ENCODE measurements around the gene RGS11.
"Not testable (repeated sequence)": the region's sequence is repeated elsewhere in the genome, so short reads cannot be mapped to it uniquely, and the experiment has no call there.

RGS11 gene

DNA sequence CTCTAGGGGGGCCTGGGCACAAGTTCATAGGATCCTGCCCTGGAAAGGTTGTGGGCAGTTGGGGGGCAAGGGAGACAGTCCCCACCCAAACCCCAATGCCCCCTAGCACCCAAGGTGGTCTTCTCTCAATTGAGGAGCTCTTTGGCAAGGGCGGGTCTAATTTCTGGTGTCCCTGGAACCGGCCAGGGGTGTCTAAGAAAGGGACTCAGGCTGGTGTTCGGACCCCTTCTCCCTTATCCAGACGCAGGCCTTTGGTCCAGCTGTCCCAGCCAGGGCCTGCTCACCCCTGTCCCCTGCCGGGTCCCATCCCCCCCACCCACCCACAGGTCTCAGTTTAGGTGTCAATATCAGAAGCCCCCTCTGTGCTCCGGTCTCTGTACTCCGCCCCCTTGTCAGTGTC is 3.8 kb upstream of the RGS11 start:
- DNase-seq, result no peak

- peak; percentile 35 for DNase-seq
Observed at GRCh38 chr16:278863-279366, 3.2 kb upstream of the RGS11 start.

- no peak for DNase-seq
Observed at GRCh38 chr16:276426-277077, 808 bp upstream of the RGS11 start.

DNA sequence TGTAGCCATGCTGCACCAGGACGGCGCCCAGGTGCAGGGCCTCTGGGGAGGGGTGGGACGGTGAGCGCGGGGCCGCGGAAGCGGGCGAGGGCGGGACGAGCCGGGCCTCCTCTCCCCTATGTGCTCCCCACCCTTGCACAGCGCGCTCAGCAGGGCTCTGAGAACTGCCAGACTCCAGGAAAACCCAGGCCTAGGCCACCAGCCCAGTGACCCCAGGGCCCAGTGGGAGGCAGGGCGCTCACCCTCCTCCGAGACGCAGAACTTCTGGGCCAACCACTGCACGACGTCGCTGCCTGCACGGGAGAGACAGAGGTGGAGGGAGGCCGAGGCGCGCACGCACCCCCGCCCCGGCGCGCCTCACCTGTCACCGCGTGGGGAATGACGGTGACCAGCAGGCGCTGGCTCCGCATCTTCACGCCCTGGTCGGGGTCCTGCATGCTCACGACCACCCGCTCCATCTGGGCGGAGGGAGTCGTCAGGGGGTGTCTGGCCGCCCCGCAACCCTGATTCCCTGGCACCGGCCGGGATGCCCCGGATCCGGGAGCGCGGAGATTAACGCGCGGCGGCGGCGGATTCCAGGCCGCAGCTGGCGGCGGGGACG is 603 bp downstream of the RGS11 start:
- no peak for DNase-seq

DNA sequence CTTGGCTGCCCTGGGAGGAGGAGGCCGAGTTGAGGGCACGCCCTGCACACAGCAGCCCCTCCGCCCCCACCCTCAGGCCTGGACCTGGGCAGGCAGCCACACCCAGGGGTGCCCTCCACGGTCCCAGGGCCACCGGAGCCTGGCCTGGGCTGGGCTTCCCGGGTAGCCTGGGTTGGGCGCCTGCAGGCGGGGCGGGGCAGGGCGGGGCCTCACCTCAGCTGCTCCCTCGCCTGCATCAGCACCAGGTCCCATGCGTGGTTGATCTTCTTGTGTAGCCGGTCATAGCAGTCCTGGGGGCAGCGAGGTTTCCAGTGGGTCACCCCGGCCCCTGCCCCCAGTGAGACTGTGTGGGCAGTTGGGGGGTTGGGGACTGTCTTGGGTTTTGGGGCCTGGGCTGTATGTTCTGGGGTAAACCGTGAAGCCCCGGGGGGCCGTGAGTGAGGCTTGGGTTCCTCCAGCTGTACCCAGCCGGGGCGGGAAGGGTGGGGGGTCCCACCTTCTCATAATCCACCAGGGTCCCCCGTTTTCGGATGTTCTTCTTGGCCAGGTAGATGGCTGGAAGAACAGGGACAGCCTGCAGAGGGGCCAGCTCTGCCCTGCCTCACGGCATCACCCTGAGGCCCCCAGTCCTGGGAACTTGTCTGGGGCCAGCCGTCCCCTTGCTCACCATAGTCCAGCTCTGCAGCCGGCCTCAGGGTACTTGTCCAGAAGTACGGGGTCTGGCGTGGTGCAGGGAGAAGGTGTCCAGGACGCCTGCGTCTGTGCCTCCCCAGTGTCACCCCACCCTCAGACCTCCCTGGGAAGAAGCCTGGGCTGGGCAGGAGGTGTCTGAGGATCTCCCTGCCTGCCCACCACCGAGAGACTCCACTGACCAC is 2.0 kb downstream of the RGS11 start:
- DNase-seq, result no peak

GRCh38 chr16:272633-273546 is 2.9 kb downstream of the RGS11 start:
- DNase-seq, result no peak

- no peak for DNase-seq
Observed at GRCh38 chr16:270381-271255, 5.1 kb downstream of the RGS11 start.

DNA sequence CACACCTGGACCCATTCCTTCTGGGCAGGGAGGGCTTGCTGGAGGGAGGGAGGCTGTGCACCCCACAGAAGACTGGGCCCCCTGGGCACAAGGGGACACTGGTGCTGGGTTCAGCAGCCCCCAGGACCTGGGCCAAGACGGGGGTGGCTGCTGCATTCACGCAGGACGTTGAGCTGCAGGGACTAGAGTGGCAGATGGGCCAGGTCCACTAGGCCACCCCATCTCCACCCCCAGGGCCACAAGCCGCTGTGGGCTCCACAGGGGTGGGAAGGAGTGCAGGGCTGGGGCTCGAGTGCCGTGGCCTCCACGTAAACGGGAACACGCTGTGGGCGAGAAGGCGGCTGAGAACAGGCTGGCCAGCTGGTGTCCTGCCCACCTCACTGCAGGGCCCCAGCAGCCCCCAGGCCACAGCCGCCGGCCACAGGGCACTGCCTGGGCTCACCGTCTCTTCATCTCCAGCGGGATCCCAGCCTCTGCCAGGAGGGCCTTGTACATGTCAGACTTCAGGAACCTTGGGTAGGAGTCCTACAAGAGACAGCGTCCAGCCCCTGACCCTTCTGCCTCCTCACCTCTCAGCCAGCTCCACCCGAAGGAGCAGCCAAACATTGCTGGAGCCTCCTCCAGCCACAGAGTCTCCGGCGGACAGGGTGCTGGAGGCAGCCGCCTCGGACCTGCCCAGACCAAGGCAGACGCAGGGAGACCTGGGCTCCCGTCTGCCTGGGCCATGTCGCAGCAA is 6.5 kb downstream of the RGS11 start:
- no peak for DNase-seq

DNA sequence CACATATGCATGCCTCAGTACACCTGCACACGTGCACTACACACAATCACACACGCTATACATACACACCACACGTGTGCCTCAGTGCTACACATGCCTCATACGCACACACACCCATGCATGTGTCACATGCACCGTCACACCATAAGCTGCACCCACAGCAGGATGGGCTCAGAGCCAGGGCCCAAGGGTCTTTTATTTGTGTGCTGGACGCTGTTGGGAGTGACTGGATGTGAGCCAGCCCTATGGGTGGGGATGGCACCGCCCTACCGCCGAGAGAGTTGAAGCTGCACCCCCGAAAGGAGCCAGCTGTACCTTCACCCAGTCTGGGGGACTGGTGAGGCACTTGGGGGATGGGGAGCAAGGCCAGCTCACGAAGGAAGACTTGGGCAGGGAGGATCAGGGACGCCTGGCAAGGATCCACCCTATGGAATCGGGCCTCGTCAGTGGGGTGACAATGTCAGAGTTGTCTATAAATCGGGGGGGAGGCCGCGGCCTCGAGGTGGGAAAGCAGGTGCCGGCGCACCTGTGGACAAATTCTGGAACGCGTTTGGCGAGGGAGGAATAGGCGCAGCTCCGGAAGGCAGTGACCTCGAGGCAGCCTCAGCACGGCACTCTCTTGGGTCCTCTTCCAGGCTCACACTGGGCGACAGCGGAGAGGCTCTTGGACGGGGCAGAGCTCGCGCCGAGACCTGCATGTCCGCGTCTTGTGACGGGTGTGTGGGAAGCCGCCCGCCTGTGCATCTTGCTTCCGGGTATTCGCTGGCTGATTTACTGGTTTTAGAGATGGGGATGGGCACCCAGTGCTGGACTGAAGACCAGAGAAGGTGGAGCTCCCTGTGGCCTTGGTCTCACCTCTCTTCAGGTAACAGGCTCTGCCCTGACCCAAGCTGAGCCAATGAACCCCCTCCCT is 7.3 kb downstream of the RGS11 start:
- DNase-seq, result peak; percentile 87

GRCh38 chr16:267562-267961 is 8.2 kb downstream of the RGS11 start:
- not testable (repeated sequence) for DNase-seq

DNA sequence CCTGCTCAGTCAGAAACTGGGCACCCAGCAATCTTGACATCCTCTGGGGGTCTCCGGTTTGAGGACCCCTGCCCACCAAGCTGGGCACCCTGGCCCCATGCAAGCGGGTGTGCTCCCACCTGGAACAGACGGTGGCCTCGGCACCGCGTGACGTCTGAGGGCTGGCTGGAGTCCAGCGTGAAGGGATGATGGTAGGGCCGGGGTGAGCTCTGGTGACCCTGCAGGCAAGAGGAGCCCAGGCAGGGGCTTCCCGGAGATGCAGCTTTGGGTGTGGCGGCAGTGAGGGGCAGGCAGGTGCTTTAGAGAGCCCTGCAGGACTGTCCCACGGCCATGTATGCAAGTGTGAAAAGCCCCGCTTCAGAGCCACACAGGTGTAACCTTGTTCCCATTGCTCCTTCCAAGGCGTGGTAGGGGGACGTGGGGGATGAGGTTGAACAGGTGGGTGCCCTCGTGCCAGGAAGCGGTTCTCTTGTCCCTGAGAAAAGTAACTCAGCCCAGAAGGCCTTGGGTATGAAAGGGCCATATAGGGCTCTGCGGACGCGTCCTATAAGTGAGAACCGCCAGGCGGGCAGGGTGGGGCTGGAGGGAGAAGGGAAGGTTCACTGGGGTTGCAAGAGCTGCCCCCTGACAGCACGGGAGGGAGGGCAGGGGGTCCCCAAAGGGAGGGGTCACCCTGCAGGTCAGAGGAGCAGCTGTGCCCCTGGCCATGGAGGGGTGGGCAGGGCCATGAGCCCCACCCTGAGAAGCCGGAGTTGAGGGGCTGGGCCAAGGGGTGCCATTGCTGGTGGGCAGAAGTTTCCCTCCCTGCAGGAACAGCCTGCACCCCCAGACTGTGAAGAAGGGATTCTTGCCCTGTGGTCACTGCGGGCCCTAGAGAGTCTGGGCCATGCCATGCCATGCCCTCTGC is 9.2 kb downstream of the RGS11 start:
- no peak for DNase-seq

- DNase-seq, result no peak
Observed at GRCh38 chr16:265711-266110, 10.0 kb downstream of the RGS11 start.

DNA sequence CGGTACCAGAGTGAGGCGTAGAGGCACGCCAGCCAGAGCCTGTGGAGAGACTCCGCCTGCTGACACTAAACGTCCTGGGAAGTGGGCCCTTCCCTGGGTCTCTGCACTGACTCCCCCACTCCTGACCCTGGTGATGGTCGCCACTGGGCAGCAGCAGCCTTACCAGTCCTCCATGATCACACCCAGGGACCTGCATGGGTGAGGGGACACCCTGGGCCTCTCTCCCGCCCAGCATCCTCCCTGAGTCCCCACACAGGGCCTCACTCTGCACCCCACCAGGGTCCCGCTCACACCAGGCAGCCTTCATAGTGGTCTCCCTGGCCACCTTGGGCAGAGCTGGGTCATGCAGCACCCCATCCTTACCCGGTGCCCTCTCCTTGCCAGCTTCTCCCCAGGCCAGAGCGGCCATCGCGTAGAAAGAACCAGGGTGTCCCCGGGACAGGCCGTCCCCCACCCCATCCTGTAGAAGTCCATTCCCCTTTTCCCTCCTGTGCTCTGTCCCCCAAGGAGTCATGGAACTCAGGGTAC is 10.7 kb downstream of the RGS11 start:
- no peak for DNase-seq

DNA sequence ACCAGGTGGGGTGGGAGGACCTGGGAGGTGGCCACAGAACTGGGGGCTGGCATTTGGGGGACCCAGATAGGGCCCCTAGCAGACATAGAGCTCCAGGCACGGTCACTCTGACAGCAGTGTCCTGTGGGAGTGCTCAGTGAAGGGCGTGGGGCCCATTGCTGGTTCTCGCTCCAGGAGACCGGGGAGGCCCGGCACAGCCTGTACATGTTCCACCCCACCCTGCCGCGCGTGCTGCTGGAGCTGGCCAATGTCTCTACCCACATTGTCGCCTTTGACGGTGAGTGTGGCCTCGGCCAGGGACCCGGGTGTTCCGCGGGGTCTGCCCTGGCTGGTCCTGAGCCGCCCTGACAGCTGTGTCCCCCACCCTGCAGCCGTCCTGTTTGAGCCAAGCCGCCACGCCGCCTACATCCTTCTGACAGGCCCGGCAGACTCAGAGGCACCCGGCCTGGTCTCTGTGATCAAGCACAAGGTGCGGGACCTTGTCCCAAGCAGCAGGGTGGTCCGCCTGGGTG is 11.2 kb downstream of the RGS11 start:
- DNase-seq, result no peak

- DNase-seq, result no peak
Observed at GRCh38 chr16:263944-264343, 11.8 kb downstream of the RGS11 start.

DNA sequence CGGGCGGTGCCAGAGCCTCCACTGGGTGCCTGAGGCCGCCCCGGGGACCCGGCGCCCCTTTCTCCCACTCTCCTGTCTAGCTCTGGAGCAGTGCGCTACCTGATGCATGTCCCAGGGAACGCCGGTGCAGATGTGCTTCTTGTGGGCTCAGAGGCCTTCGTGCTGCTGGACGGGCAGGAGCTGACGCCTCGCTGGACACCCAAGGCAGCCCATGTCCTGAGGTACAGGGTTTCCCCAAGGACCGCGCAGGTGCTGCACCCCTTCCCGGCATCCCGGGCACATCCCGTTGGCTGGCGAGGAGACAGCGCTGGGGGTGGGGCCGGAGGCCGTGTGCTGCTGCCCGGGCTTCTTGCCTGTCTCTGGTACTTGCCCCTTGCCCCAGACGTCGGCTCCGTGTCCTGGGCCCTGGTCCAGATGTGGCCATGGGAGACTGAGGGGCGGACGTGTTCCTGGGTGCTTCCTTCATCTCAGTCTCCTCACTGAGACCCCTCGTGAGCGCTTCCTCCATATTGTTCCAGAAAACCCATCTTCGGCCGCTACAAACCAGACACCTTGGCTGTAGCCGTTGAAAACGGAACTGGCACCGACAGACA is 12.5 kb downstream of the RGS11 start:
- no peak for DNase-seq

DNA sequence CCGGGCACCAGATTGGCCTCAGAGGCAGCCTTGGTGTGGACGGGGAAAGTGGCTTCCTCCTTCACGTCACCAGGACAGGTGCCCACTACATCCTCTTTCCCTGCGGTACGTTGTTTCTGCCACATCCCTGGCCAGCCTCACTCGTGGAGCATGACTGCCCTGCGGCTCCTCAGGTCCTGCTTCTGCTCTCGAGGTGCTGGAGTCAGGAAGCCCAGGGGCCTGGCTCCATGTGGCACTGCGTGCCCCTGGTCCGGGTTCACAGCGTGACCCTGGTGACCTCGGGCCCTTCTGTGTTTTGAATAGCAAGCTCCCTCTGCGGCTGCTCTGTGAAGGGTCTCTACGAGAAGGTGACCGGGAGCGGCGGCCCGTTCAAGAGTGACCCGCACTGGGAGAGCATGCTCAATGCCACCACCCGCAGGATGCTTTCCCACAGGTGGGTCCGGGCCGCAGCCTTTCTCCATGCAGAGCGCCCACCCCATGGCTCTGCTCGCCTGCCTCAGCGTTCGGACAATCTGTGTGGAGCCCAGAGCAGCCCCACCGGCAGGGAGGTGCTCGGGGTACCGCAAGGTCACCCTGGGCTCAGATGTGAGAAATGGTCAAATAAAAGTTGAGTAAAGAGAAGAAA is 13.5 kb downstream of the RGS11 start:
- no peak for DNase-seq

All from COR-L47 (cell line).